Measurements from ENCODE around the gene ROBO4. TPM values are rescaled to one million over a fixed set of nuclear protein-coding genes. Genes with fewer than 3 reads are reported as not detected.

ROBO4 gene
- total RNA-seq, 1 donor from 2014 or later: 1.9 TPM

- no peak overlapping the region for H3K4me3 ChIP-seq (ENCODE audit: low read depth, low read length)
- DNase-seq (ENCODE audit: low read depth): no peak
- TF ChIP-seq CTCF (conservative IDR thresholded peaks at IDR 0.05; ENCODE audit: low read depth, low read length): no peak
Measured at GRCh38 chr11:124868331-124869274, 29.1 kb downstream of the ROBO4 start.

- DNase-seq (ENCODE audit: low read depth): no peak
- H3K4me3 ChIP-seq (ENCODE audit: low read depth, low read length): no peak overlapping the region
- peak; percentile 55 for TF ChIP-seq CTCF (conservative IDR thresholded peaks at IDR 0.05; ENCODE audit: low read depth, low read length)
Measured at GRCh38 chr11:124867700-124868099, 30.0 kb downstream of the ROBO4 start.

GRCh38 chr11:124865902-124866851 is 31.5 kb downstream of the ROBO4 start:
- peak; percentile 73 for TF ChIP-seq CTCF (conservative IDR thresholded peaks at IDR 0.05; ENCODE audit: low read depth, low read length)

GRCh38 chr11:124865181-124865901 is 32.3 kb downstream of the ROBO4 start, which contains the start of gene ROBO3:
TSS of gene ROBO3 (plus strand) at chr11:124865432. CDS start at chr11:124865578, 146 bp downstream.
- TF ChIP-seq CTCF (conservative IDR thresholded peaks at IDR 0.05; ENCODE audit: low read depth, low read length): no peak
- no peak for DNase-seq (ENCODE audit: low read depth)
- H3K4me3 ChIP-seq (ENCODE audit: low read depth, low read length): peak within 1 kb of the TSS; percentile 33

More at GRCh38 chr11:124865902-124866851, 31.5 kb downstream of the ROBO4 start:
- DNase-seq (ENCODE audit: low read depth): no peak
- H3K4me3 ChIP-seq (ENCODE audit: low read depth, low read length): peak overlapping the region; percentile 33

- no peak for DNase-seq (ENCODE audit: low read depth)
- H3K4me3 ChIP-seq (ENCODE audit: low read depth, low read length): no peak overlapping the region
- TF ChIP-seq CTCF (conservative IDR thresholded peaks at IDR 0.05; ENCODE audit: low read depth, low read length): no peak
Measured at GRCh38 chr11:124864892-124865180, 32.8 kb downstream of the ROBO4 start.

GRCh38 chr11:124864176-124864891 is 33.3 kb downstream of the ROBO4 start:
- no peak for DNase-seq (ENCODE audit: low read depth)
- no peak for TF ChIP-seq CTCF (conservative IDR thresholded peaks at IDR 0.05; ENCODE audit: low read depth, low read length)

More at GRCh38 chr11:124864176-124864891, 33.3 kb downstream of the ROBO4 start:
- no peak overlapping the region for H3K4me3 ChIP-seq (ENCODE audit: low read depth, low read length)
